HS-5 (cell line): ENCODE data around the gene NOX5.

Experiments used
- DNase-seq: peaks from one replicate; pipeline ENCODE4 v3.0.0-alpha.2; 2012; ENCODE audit warnings: low read depth

NOX5 gene

GRCh38 chr15:69105451-69105985 lies 91.0 kb downstream of the NOX5 start:
- no peak for DNase-seq

GRCh38 chr15:69107025-69107620 lies 92.6 kb downstream of the NOX5 start:
- DNase-seq: no peak
